Stimulated activated CD8-positive, alpha-beta memory T cell treated with anti-CD3 and anti-CD28 coated beads, Interleukin-4, amount 100 ng/mL, for 48 hours (primary cell): Measurements from ENCODE around the gene FAM120C.

Experiments used
- DNase-seq: peaks from one replicate; pipeline ENCODE4 v3.0.0-alpha.2; 2020

The FAM120C gene

GRCh38 chrX:54182864-54183613 is at the start of gene FAM120C:
FAM120C (minus strand) TSS chrX:54183254; CDS start chrX:54183198, 56 bp downstream.
- peak; percentile 72 for DNase-seq

- no peak for DNase-seq
Measured at GRCh38 chrX:54230435-54231148, 47.5 kb upstream of the FAM120C start.

- no peak for DNase-seq
Measured at GRCh38 chrX:54223581-54223980, 40.5 kb upstream of the FAM120C start.

GRCh38 chrX:54213603-54214002 is 30.5 kb upstream of the FAM120C start:
- no peak for DNase-seq

GRCh38 chrX:54208531-54208930 is 25.5 kb upstream of the FAM120C start:
- DNase-seq, result no peak

GRCh38 chrX:54198262-54198661 is 15.2 kb upstream of the FAM120C start:
- DNase-seq, result no peak

GRCh38 chrX:54194982-54195588 is 12.0 kb upstream of the FAM120C start:
- no peak for DNase-seq

GRCh38 chrX:54193085-54193821 is 10.2 kb upstream of the FAM120C start:
- no peak for DNase-seq

- DNase-seq, result no peak
Measured at GRCh38 chrX:54184474-54184873, 1.4 kb upstream of the FAM120C start.

- peak; percentile 72 for DNase-seq
Measured at GRCh38 chrX:54182194-54182863, 725 bp downstream of the FAM120C start.

- no peak for DNase-seq
Measured at GRCh38 chrX:54181202-54181953, 1.7 kb downstream of the FAM120C start.

- no peak for DNase-seq
Measured at GRCh38 chrX:54180403-54180802, 2.7 kb downstream of the FAM120C start.

- DNase-seq, result no peak
Measured at GRCh38 chrX:54178100-54178940, 4.7 kb downstream of the FAM120C start.

GRCh38 chrX:54177306-54177705 is 5.7 kb downstream of the FAM120C start:
- DNase-seq, result no peak

- no peak for DNase-seq
Measured at GRCh38 chrX:54173791-54174190, 9.3 kb downstream of the FAM120C start.

GRCh38 chrX:54172455-54172854 is 10.6 kb downstream of the FAM120C start:
- DNase-seq, result no peak

- DNase-seq, result no peak
Measured at GRCh38 chrX:54171527-54172250, 11.4 kb downstream of the FAM120C start.

GRCh38 chrX:54171091-54171490 is 12.0 kb downstream of the FAM120C start:
- DNase-seq, result no peak

- no peak for DNase-seq
Measured at GRCh38 chrX:54166915-54167314, 16.1 kb downstream of the FAM120C start.

GRCh38 chrX:54157561-54157960 is 25.5 kb downstream of the FAM120C start:
- no peak for DNase-seq
